Suprapubic skin (tissue), 4 donors: ENCODE results near the gene VEPH1. TPM values are rescaled to one million over a fixed set of nuclear protein-coding genes. Genes with fewer than 3 reads are reported as not detected.

Experiments used
- DNase-seq, 2 donors: peaks; one replicate each; pipeline ENCODE4 v3.0.0-alpha.2; 2019; ENCODE audit warnings: low spot score in 2 of 2
- H3K27ac ChIP-seq: fragments of 200-600 bp; sonication (generic); one replicate; pipeline ENCODE4 v1.5.1; 2019
- H3K27me3 ChIP-seq: fragments of 200-600 bp; sonication (generic); one replicate; pipeline ENCODE4 v1.5.1; 2019
- H3K36me3 ChIP-seq: fragments of 200-600 bp; sonication (generic); one replicate; pipeline ENCODE4 v1.5.1; 2019
- H3K4me1 ChIP-seq: fragments of 200-600 bp; sonication (generic); one replicate; pipeline ENCODE4 v1.5.1; 2019
- H3K4me3 ChIP-seq: fragments of 200-600 bp; sonication (generic); one replicate; pipeline ENCODE4 v1.5.1; 2019; ENCODE audit warnings: mild to moderate bottlenecking
- H3K9me3 ChIP-seq: fragments of 200-600 bp; sonication (generic); one replicate; pipeline ENCODE4 v1.5.1; 2019
- EP300 ChIP-seq: sonication (generic); formaldehyde crosslinking; IDR thresholded peaks from one replicate; pipeline ENCODE4 v1.6.1; 2017; ENCODE audit warnings: antibody characterized with exemption
- POLR2A ChIP-seq, 2 donors: fragments of 450-650 bp; IDR thresholded peaks; one replicate each; pipeline ENCODE4 v1.6.1; 2017; ENCODE audit warnings: antibody characterized with exemption in 2 of 2, mild to moderate bottlenecking in 2 of 2, moderate library complexity in 2 of 2
- POLR2AphosphoS5 ChIP-seq, 3 donors: sonication (generic); formaldehyde crosslinking; IDR thresholded peaks; one replicate each; pipeline ENCODE4 v1.6.1; 2017; ENCODE audit warnings: antibody characterized with exemption in 3 of 3
- WGBS: methylation state at CpG from one replicate; pipeline ENCODE4 v1.1.5; 2018; 5-methylcytosine and 5-hydroxymethylcytosine counted together
- total RNA-seq, 4 donors: library from RNA; depleted of rRNA; stranded (reverse); fragments of >200 nt; gene quantifications; one replicate each; pipeline ENCODE4 v1.1.0, GENCODE V29; 2016
- TF ChIP-seq, protein P1 (sequence below), 2 donors: fragments of 200-600 bp in 1 of 2; fragments of 450-650 bp in 1 of 2; sonication (generic) in 1 of 2; IDR thresholded peaks; one replicate each; pipeline ENCODE4 v1.5.1; 2016 to 2019; ENCODE audit warnings: antibody characterized with exemption in 2 of 2, mild to moderate bottlenecking in 1 of 2, moderate library complexity in 1 of 2

Gene VEPH1
- total RNA-seq, 4 donors from 2014 or later, result 2.9 to 9.3 (median 5.7) TPM

DNA sequence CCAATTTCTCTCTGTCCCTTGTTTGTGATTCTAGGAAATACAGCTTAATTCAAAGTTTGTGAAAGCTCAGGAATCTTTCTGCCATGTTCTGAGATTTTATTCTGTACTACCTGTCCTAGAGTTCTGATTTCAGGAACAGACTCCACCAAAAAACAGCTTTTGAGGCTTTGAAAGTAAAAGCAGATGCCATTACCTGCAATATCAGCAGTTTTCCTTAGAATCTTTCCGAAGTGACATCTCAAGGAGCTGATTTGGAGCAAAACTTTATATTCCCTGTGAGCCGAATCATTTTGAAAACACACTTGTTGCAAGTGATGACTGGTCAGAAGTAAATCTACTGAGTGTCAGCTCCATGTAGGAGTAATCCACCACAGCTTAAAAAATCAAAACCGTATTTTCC lies 284.0 kb downstream of the VEPH1 start:
- no peaks in the 10 kb centered on the region for H3K27me3 ChIP-seq
- H3K4me3 ChIP-seq, result no peak overlapping the region
- H3K27ac ChIP-seq, result no peak overlapping the region
- H3K4me1 ChIP-seq, result no peaks in the 10 kb centered on the region
- TF ChIP-seq POLR2A (IDR thresholded peaks at IDR 0.05) (no peak), POLR2AphosphoS5 (IDR thresholded peaks at IDR 0.05) (no peak), EP300 (no peak)
- TF ChIP-seq, protein P1, sequence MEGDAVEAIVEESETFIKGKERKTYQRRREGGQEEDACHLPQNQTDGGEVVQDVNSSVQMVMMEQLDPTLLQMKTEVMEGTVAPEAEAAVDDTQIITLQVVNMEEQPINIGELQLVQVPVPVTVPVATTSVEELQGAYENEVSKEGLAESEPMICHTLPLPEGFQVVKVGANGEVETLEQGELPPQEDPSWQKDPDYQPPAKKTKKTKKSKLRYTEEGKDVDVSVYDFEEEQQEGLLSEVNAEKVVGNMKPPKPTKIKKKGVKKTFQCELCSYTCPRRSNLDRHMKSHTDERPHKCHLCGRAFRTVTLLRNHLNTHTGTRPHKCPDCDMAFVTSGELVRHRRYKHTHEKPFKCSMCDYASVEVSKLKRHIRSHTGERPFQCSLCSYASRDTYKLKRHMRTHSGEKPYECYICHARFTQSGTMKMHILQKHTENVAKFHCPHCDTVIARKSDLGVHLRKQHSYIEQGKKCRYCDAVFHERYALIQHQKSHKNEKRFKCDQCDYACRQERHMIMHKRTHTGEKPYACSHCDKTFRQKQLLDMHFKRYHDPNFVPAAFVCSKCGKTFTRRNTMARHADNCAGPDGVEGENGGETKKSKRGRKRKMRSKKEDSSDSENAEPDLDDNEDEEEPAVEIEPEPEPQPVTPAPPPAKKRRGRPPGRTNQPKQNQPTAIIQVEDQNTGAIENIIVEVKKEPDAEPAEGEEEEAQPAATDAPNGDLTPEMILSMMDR (IDR thresholded peaks at IDR 0.05), result no peak
- DNase-seq, result no peak
- H3K36me3 ChIP-seq, result no peaks in the 10 kb centered on the region
- WGBS, result 91% methylated on average over 3 of the region's 3 CpGs
- H3K9me3 ChIP-seq, result no peaks in the 10 kb centered on the region

Other genes with a start within 250 kb of the VEPH1 start
- gene PTX3, start 66.6 kb downstream of the VEPH1 start, total RNA-seq, result 10 to 100 TPM in 1 of 4 donors, 1 to 10 TPM in 3; 1.2 to 22.4 (median 2.2) TPM